HepG2 (cell line): ENCODE data around the gene COX4I2. TPM values are rescaled to one million over a fixed set of nuclear protein-coding genes. Genes with fewer than 3 reads are reported as not detected.

ENCODE experiments used
- ARNT2 ChIP-seq: sonication (generic); formaldehyde crosslinking; IDR thresholded peaks from 2 replicates; pipeline ENCODE4 v1.8.0; 2022; ENCODE audit warnings: mild to moderate bottlenecking, low read depth, missing genetic modification reagents, moderate library complexity
- FOSL2 ChIP-seq: sonication (generic); formaldehyde crosslinking; IDR thresholded peaks from 2 replicates; pipeline ENCODE4 v1.4.0; 2020; ENCODE audit warnings: missing genetic modification reagents
- GZF1 ChIP-seq: sonication (generic); formaldehyde crosslinking; IDR thresholded peaks from 2 replicates; pipeline ENCODE4 v1.5.1; 2020; ENCODE audit warnings: mild to moderate bottlenecking, missing genetic modification reagents
- IKZF5 ChIP-seq: IDR thresholded peaks from 2 replicates; pipeline ENCODE4 v1.6.1; 2018; ENCODE audit warnings: missing genetic modification reagents, mild to moderate bottlenecking, missing compliant biosample characterization
- NR3C1 ChIP-seq: sonication (generic); formaldehyde crosslinking; IDR thresholded peaks from 2 replicates; pipeline ENCODE4 v1.4.0; 2020; ENCODE audit warnings: missing genetic modification reagents
- PAX8 ChIP-seq: sonication (generic); formaldehyde crosslinking; IDR thresholded peaks from 2 replicates; pipeline ENCODE4 v1.8.0; 2022; ENCODE audit warnings: mild to moderate bottlenecking, missing genetic modification reagents, borderline replicate concordance
- SAP130 ChIP-seq: IDR thresholded peaks from 2 replicates; pipeline ENCODE4 v1.6.1; 2016; ENCODE audit warnings: low read depth
- TOE1 ChIP-seq: sonication (generic); formaldehyde crosslinking; IDR thresholded peaks from 2 replicates; pipeline ENCODE4 v1.4.0; 2020; ENCODE audit warnings: mild to moderate bottlenecking, missing genetic modification reagents
- ZFP41 ChIP-seq: sonication (generic); formaldehyde crosslinking; IDR thresholded peaks from 2 replicates; pipeline ENCODE4 v1.4.0; 2020; ENCODE audit warnings: mild to moderate bottlenecking, missing genetic modification reagents, borderline replicate concordance
- ZNF383 ChIP-seq: sonication (generic); formaldehyde crosslinking; IDR thresholded peaks from 2 replicates; pipeline ENCODE4 v1.4.0; 2020; ENCODE audit warnings: missing genetic modification reagents, mild to moderate bottlenecking, borderline replicate concordance
- ZNF740 ChIP-seq: sonication (generic); formaldehyde crosslinking; IDR thresholded peaks from 2 replicates; pipeline ENCODE4 v1.4.0; 2020; ENCODE audit warnings: missing genetic modification reagents
- polyA plus RNA-seq, 8 experiments: library from polyadenylated mRNA; depleted of rRNA in 3 of 8; stranded (reverse) in 7 of 8; unstranded in 1 of 8; fragments of >200 nt; fragmentation: Illumina TruSeq in 4 of 8; extraction: Trizol in 4 of 8; gene quantifications; 2 replicates each; pipeline versions ENCODE4 v1.2.1 to v1.2.3, GENCODE V29; 2011 to 2016; ENCODE audit warnings: low read depth in 4 of 8, missing spikeins in 1 of 8, mixed read lengths in 1 of 8; ENCODE audit not compliant: insufficient read depth in 1 of 8
- total RNA-seq, 5 experiments: library from RNA; depleted of rRNA; stranded (reverse); fragments of >200 nt; fragmentation: Illumina TruSeq; extraction: Trizol; gene quantifications; 2 replicates each; pipeline ENCODE4 v1.2.3, GENCODE V29; 2016; ENCODE audit warnings: low read depth in 1 of 5
- TF ChIP-seq, protein P1 (sequence below): sonication (generic); formaldehyde crosslinking; IDR thresholded peaks from 2 replicates; pipeline ENCODE4 v1.5.0; 2020; ENCODE audit warnings: missing genetic modification reagents
- TF ChIP-seq, protein P2 (sequence below): sonication (generic); formaldehyde crosslinking; IDR thresholded peaks from 2 replicates; pipeline ENCODE4 v1.4.0; 2020; ENCODE audit warnings: mild to moderate bottlenecking, missing genetic modification reagents, borderline replicate concordance
- TF ChIP-seq, protein P3 (sequence below): sonication (generic); formaldehyde crosslinking; IDR thresholded peaks from 2 replicates; pipeline ENCODE4 v1.4.0; 2020; ENCODE audit warnings: missing genetic modification reagents, borderline replicate concordance
- TF ChIP-seq, protein P4 (sequence below): sonication (generic); formaldehyde crosslinking; IDR thresholded peaks from 2 replicates; pipeline ENCODE4 v1.5.1; 2020; ENCODE audit warnings: mild to moderate bottlenecking, missing genetic modification reagents, borderline replicate concordance

COX4I2 gene
- total and polyA plus RNA-seq, 2 of the 13 experiments (the other 11 are each of a cell fraction or from before 2014, with no cell fraction given): 1.1 TPM; not detected in 1

GRCh38 chr20:31595654-31596411, 41.9 kb upstream of the COX4I2 start (continued):
- TF ChIP-seq, protein P1, sequence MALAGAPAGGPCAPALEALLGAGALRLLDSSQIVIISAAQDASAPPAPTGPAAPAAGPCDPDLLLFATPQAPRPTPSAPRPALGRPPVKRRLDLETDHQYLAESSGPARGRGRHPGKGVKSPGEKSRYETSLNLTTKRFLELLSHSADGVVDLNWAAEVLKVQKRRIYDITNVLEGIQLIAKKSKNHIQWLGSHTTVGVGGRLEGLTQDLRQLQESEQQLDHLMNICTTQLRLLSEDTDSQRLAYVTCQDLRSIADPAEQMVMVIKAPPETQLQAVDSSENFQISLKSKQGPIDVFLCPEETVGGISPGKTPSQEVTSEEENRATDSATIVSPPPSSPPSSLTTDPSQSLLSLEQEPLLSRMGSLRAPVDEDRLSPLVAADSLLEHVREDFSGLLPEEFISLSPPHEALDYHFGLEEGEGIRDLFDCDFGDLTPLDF (CRISPR knock-in tag): no peak
- TF ChIP-seq GZF1 (CRISPR knock-in tag) (no peak), PAX8 (CRISPR knock-in tag) (0 out of 2 replicates have a peak, but pooled peaks have one; percentile 31), ZNF740 (CRISPR knock-in tag) (peak; percentile 98), TOE1 (no peak), SAP130 (CRISPR knock-in tag) (peak; percentile 68), ZFP41 (CRISPR knock-in tag) (no peak; the same call in 1 of the 2 replicates), IKZF5 (peak; percentile 40; the same call in 1 of the 2 replicates), FOSL2 (CRISPR knock-in tag) (peak; percentile 47; the same call in 1 of the 2 replicates), ZNF383 (CRISPR knock-in tag) (no peak), ARNT2 (CRISPR knock-in tag) (no peak), NR3C1 (0 out of 2 replicates have a peak, but pooled peaks have one; percentile 48)
- TF ChIP-seq, protein P2, sequence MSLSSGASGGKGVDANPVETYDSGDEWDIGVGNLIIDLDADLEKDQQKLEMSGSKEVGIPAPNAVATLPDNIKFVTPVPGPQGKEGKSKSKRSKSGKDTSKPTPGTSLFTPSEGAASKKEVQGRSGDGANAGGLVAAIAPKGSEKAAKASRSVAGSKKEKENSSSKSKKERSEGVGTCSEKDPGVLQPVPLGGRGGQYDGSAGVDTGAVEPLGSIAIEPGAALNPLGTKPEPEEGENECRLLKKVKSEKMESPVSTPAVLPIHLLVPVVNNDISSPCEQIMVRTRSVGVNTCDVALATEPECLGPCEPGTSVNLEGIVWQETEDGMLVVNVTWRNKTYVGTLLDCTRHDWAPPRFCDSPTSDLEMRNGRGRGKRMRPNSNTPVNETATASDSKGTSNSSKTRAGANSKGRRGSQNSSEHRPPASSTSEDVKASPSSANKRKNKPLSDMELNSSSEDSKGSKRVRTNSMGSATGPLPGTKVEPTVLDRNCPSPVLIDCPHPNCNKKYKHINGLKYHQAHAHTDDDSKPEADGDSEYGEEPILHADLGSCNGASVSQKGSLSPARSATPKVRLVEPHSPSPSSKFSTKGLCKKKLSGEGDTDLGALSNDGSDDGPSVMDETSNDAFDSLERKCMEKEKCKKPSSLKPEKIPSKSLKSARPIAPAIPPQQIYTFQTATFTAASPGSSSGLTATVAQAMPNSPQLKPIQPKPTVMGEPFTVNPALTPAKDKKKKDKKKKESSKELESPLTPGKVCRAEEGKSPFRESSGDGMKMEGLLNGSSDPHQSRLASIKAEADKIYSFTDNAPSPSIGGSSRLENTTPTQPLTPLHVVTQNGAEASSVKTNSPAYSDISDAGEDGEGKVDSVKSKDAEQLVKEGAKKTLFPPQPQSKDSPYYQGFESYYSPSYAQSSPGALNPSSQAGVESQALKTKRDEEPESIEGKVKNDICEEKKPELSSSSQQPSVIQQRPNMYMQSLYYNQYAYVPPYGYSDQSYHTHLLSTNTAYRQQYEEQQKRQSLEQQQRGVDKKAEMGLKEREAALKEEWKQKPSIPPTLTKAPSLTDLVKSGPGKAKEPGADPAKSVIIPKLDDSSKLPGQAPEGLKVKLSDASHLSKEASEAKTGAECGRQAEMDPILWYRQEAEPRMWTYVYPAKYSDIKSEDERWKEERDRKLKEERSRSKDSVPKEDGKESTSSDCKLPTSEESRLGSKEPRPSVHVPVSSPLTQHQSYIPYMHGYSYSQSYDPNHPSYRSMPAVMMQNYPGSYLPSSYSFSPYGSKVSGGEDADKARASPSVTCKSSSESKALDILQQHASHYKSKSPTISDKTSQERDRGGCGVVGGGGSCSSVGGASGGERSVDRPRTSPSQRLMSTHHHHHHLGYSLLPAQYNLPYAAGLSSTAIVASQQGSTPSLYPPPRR: peak; percentile 47; the same call in 1 of the 2 replicates
- TF ChIP-seq, protein P3, sequence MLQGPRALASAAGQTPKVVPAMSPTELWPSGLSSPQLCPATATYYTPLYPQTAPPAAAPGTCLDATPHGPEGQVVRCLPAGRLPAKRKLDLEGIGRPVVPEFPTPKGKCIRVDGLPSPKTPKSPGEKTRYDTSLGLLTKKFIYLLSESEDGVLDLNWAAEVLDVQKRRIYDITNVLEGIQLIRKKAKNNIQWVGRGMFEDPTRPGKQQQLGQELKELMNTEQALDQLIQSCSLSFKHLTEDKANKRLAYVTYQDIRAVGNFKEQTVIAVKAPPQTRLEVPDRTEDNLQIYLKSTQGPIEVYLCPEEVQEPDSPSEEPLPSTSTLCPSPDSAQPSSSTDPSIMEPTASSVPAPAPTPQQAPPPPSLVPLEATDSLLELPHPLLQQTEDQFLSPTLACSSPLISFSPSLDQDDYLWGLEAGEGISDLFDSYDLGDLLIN: no peak
- TF ChIP-seq, protein P4, sequence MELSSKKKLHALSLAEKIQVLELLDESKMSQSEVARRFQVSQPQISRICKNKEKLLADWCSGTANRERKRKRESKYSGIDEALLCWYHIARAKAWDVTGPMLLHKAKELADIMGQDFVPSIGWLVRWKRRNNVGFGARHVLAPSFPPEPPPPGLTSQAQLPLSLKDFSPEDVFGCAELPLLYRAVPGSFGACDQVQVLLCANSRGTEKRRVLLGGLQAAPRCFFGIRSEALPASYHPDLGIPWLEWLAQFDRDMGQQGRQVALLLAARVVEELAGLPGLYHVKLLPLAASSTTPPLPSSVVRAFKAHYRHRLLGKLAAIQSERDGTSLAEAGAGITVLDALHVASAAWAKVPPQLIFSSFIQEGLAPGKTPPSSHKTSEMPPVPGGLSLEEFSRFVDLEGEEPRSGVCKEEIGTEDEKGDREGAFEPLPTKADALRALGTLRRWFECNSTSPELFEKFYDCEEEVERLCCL: no peak
